ENCODE data around the gene CWH43.
"Not testable (repeated sequence)": the region's sequence is repeated elsewhere in the genome, so short reads cannot be mapped to it uniquely, and the experiment has no call there.

Gene CWH43

DNA sequence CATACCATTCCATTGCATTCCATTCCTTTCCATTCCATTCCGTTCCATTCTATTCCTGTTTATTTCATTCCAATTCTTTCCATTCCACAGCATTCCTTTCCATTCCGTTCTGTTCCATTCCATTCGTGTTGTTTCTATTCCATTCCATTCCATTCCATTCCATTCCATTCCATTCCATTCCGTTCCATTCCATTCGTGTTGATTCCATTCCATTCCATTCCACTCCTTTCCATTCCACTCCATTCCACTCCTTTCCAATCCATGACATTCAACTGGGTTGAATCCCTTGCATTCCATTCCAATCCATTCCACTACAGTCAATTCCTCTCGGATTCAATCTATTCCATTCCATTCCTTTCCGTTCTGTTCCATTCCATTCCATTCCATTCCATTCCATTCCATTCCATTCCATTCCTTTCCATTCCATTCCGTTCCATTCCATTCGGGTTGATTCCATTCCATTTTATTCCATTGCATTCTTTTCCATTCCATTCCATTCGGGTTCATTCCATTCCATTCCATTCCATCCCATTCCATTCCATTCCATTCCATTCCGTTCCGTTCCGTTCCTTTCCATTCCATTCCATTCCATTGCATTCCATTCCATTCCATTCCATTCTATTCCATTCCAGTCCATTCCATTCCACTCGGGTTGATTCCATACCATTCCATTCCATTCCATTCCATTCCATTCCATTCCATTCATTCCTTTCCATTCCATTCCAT lies 112.1 kb downstream of the CWH43 start:
- not testable (repeated sequence) for FAIRE-seq

DNA sequence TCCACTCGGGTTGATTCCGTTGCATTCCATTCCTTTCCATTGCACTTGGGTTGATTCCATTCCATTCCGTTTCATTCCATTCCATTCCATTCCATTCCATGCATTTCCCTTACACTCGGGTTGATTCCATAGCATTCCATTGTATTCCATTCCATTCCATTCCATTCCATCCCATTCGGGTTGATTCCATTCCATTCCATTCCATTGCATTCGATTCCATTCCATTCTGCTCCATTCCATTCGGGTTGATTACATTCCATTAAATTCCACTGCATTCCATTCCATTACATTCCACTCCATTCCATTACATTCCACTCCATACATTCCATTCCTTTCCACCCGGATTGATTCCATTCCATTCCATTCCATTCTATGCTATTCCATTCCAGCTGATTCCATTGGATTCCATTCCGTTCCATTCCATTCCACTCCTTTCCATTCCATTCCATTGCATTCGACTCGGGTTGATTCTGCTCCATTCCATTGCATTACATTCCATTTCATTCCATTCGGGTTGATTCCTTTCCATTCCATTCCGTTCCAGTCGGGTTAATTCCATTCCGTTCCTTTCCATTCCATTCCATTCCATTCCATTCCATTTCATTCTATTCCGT lies 113.9 kb downstream of the CWH43 start:
- FAIRE-seq: not testable (repeated sequence)

DNA sequence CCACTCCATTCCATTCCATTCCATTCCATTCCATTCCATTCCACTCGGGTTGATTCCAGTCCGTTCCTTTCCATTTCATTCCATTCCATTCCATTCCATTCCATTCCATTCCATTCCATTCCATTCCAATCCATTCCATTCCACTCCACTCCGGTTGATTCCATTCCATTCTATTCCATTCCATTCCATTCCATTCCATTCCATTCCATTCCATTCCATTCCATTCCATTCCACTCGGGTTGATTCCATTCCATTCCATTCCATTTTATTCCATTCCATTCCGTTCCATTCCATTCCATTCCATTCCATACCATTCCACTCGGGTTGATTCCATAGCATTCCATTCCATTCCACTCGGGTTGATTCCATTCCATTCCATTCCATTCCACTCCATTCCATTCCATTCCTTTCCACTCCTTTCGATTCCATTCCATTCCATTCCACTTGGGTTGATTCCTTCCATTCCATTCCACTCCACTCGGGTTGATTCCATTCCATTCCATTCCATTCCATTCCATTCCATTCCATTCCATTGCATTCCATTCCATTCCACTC lies 116.3 kb downstream of the CWH43 start:
- FAIRE-seq: not testable (repeated sequence)

DNA sequence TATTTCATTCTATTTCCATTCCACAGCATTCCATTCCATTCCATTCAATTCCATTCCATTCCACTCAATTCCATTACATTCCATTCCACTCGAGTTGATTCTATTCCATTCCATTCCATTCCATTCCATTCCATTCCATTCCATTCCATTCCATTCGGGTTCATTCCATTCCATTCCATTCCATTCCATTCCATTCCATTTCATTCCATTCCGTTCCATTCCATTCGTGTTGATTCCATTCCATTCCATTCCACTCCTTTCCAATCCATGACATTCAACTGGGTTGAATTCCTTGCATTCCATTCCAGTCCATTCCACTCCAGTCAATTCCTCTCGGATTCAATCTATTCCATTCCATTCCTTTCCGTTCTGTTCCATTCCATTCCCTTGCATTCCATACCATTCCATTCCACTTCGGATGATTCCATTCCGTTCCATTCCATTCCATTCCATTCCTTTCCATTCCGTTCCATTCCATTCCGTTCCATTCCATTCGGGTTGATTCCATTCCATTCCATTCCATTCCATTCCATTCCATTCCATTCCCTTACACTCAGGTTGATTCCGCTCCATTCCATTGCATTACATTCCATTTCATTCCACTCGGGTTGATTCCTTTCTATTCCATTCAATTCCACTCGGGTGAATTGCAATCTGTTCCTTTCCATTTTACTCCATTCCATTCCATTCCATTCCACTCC lies 117.5 kb downstream of the CWH43 start:
- not testable (repeated sequence) for FAIRE-seq

DNA sequence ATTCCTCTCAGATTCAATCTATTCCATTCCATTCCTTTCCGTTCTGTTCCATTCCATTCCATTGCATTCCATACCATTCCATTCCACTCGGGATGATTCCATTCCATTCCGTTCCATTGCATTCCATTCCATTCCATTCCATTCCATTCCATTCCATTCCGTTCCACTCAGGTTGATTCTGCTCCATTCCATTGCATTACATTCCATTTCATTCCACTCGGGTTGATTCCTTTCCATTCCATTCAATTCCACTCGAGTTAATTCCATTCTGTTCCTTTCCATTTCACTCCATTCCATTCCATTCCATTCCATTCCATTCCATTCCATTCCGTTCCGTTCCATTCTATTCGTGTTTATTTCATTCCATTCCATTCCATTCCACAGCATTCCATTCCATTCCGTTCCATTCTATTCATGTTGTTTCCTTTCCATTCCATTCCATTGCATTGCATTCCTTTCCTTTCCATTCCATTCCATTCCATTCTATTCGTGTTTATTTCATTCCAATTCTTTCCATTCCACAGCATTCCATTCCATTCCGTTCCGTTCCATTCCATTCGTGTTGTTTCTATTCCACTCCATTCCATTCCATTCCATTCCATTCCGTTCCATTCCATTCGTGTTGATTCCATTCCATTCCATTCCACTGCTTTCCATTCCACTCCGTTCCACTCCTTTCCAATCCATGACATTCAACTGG lies 118.3 kb downstream of the CWH43 start:
- FAIRE-seq: not testable (repeated sequence)

DNA sequence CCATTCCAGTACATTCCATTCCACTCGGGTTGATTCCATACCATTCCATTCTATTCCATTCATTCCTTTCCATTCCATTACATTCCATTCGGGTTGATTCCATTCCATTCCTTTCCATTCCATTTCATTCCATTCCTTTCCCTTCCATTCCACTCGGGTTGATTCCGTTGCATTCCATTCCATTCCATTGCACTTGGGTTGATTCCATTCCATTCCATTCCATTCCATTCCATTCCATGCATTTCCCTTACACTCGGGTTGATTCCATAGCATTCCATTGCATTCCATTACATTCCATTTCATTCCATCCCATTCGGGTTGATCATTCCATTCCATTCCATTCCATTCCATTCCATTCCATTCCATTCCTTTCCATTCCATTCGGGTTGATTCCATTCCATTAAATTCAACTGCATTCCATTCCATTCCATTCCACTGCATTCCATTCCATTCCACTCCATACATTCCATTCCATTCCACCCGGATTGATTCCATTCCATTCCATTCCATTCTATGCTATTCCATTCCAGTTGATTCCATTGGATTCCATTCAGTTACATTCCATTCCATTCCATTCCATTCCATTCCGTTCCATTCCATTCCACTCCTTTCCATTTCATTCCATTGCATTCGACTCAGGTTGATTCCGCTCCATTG lies 119.3 kb downstream of the CWH43 start:
- FAIRE-seq: not testable (repeated sequence)

DNA sequence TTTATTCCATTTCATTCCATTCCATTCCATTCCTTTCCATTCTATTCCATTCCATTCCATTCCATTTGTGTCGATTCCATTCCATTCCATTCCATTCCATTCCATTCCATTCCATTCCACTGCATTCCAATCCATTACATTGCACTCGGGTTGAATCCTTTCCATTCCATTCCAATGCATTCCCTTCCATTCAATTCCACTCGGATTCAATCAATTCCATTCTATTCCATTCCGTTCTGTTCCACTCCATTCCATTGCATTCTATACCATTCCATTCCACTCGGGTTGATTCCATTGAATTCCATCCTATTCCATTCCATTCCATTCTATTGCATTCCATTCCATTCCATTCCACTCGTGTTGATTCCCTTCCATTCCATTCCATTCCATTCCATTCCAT lies 121.2 kb downstream of the CWH43 start:
- FAIRE-seq: not testable (repeated sequence)

DNA sequence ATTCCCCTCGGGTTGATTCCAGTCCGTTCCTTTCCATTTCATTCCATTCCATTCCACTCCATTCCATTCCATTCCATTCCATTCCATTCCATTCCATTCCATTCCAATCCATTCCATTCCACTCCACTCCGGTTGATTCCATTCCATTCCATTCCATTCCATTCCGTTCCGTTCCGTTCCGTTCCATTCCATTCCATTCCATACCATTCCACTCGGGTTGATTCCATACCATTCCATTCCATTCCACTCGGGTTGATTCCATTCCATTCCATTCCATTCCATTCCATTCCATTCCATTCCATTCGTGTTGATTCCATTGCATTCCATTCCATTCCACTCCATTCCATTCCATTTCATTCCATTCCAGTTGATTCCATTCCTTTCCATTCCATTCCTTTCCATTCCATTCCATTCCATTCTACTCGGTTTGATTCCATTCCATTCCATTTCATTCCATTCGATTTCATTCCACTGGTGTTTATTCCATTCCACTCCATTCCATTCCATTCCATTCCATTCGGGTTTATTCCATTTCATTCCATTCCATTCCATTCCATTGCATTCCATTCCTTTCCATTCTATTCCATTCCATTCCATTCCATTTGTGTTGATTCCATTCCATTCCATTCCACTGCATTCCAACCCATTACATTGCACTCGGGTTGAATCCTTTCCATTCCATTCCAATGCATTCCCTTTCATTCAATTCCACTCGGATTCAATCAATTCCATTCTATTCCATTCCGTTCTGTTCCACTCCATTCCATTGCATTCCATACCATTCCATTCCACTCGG lies 122.3 kb downstream of the CWH43 start:
- FAIRE-seq: not testable (repeated sequence)

DNA sequence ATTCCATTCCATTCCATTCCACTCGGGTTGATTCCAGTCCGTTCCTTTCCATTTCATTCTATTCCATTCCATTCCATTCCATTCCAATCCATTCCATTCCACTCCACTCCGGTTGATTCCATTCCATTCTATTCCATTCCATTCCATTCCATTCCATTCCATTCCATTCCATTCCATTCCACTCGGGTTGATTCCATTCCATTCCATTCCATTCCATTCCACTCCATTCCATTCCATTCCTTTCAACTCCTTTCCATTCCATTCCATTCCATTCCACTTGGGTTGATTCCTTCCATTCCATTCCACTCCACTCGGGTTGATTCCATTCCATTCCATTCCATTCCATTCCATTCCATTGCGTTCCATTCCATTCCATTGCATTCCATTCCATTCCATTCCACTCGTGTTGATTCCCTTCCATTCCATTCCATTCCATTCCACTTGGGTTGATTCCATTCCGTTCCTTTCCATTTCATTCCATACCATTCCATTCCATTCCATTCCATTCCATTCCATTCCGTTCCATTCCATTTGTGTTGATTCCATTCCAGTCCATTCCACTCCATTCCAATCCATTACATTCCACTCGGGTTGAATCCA lies 123.6 kb downstream of the CWH43 start:
- FAIRE-seq: not testable (repeated sequence)

DNA sequence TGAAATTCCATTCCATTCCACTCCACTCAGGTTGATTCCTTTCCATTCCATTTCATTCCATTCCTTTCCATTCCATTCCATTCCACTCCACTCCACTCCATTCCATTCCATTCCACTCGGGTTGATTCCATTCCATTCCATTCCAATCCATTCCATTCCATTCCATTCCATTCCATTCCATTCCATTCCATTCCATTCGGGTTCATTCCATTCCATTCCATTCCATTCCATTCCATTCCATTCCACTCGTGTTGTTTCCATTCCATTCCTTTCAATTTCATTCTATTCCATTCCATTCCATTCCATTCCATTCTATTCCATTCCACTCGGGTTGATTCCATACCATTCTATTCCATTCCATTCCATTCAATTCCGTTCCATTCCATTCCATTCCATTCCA lies 124.5 kb downstream of the CWH43 start:
- FAIRE-seq: not testable (repeated sequence)

Data from TTC549 (cell line).